ENCODE data around the gene IL15RA.

IL15RA gene

DNA sequence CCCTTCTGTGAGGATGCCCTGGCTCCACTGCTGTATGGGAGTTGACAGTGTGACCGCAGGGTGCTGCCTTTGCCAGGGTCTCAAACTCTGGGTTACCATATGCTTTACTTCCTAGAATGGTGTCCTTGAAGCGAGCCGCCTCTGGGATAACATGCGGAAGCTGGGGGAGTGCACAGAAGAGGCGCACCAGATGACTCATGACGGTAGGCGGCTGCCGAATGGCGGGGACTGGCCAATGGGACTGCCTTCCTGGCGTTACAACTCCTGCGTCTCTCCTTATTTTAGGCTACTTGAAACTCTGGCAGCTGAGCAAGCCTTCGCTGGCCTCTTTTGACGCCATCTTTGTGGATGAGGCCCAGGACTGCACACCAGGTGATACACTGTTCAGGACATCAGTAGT is 60.0 kb downstream of the IL15RA start:
- Histone ChIP-seq H3K9me2 (replicated peaks; ENCODE audit: insufficient read depth, low read length) (no peaks in the 10 kb centered on the region), H3K4me3 (ENCODE audit: insufficient read depth, low read length, poor library complexity, severe bottlenecking) (no peak overlapping the region), H3K9me3 (ENCODE audit: insufficient read depth, low read length) (no peaks in the 10 kb centered on the region), H3K9ac (ENCODE audit: low read length) (no peak overlapping the region), H3K27me3 (ENCODE audit: low read length) (no peaks in the 10 kb centered on the region), H3K79me2 (ENCODE audit: insufficient read depth, low read length) (no peaks in the 10 kb centered on the region), H3F3A (ENCODE audit: insufficient read depth) (no peaks in the 10 kb centered on the region), H3K4me2 (ENCODE audit: low read depth, low read length, poor library complexity, severe bottlenecking) (no peak overlapping the region), H3K27ac (ENCODE audit: low read depth, low read length) (no peak overlapping the region), H4K20me1 (ENCODE audit: low read depth, low read length) (no peaks in the 10 kb centered on the region), H2AFZ (ENCODE audit: low read depth, low read length, severe bottlenecking) (no peak overlapping the region), H3K36me3 (ENCODE audit: low read length) (no peaks in the 10 kb centered on the region; the same call in 1 of the 2 replicates)
- TF ChIP-seq CTCF (IDR thresholded peaks at IDR 0.05; ENCODE audit: insufficient read depth, low read length, poor library complexity, severe bottlenecking) = no peak
- TF ChIP-seq EZH2phosphoT487 (conservative IDR thresholded peaks at IDR 0.05; ENCODE audit: low read length) = no peak

DNA sequence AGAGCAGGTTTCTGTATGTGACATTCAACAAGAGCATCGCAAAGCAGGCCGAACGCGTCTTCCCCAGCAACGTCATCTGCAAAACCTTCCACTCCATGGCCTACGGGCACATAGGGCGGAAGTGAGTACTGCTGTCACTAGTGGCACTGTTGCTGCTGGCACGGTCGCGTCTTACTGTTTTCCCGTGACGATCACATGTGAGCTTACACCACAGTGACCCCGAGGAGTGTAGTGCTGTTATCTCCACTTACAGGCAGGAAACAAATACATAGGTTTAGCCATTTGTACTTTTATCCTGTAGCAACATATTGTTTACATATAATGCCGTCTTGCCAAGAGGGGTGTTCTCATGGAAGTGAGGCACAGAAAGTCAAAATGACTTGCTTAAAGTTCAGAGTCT is 61.9 kb downstream of the IL15RA start:
- Histone ChIP-seq H3K9me3 (ENCODE audit: insufficient read depth, low read length) (no peaks in the 10 kb centered on the region), H3K4me2 (ENCODE audit: low read depth, low read length, poor library complexity, severe bottlenecking) (no peak overlapping the region), H3K4me3 (ENCODE audit: insufficient read depth, low read length, poor library complexity, severe bottlenecking) (no peak overlapping the region), H3K79me2 (ENCODE audit: insufficient read depth, low read length) (no peaks in the 10 kb centered on the region), H3K27me3 (ENCODE audit: low read length) (no peaks in the 10 kb centered on the region), H3F3A (ENCODE audit: insufficient read depth) (no peaks in the 10 kb centered on the region), H3K27ac (ENCODE audit: low read depth, low read length) (no peak overlapping the region), H3K9ac (ENCODE audit: low read length) (no peak overlapping the region), H3K9me2 (replicated peaks; ENCODE audit: insufficient read depth, low read length) (no peaks in the 10 kb centered on the region), H3K36me3 (ENCODE audit: low read length) (no peaks in the 10 kb centered on the region), H4K20me1 (ENCODE audit: low read depth, low read length) (no peaks in the 10 kb centered on the region), H2AFZ (ENCODE audit: low read depth, low read length, severe bottlenecking) (no peak overlapping the region)
- TF ChIP-seq CTCF (IDR thresholded peaks at IDR 0.05; ENCODE audit: insufficient read depth, low read length, poor library complexity, severe bottlenecking) = no peak
- TF ChIP-seq EZH2phosphoT487 (conservative IDR thresholded peaks at IDR 0.05; ENCODE audit: low read length) = no peak

DNA sequence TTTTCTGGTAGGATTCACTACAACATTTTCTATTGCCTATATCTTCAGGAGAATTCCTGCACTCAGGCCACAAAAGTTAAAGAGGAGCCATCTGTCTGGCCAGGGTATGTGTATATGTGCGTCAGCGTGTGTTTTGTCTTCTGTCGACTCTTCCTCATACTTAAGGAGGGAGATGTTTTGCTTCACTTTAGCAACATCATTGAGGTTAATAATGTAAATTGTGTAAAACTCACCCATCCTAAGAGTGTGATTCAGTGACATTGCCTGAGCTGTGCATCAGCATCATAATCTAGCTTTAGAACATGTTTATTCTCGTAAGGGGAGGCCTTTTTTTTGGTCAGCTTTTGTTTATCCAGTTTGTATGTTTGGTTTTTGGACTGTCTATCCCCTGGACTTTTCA is 63.6 kb downstream of the IL15RA start:
- Histone ChIP-seq H3K79me2 (ENCODE audit: insufficient read depth, low read length) (no peaks in the 10 kb centered on the region), H3K4me2 (ENCODE audit: low read depth, low read length, poor library complexity, severe bottlenecking) (no peak overlapping the region), H3K9me3 (ENCODE audit: insufficient read depth, low read length) (no peaks in the 10 kb centered on the region), H3K9me2 (replicated peaks; ENCODE audit: insufficient read depth, low read length) (no peaks in the 10 kb centered on the region), H3K36me3 (ENCODE audit: low read length) (peaks cover 4% of the 10 kb centered on the region; the same call in 1 of the 2 replicates), H4K20me1 (ENCODE audit: low read depth, low read length) (no peaks in the 10 kb centered on the region), H3K4me3 (ENCODE audit: insufficient read depth, low read length, poor library complexity, severe bottlenecking) (no peak overlapping the region), H2AFZ (ENCODE audit: low read depth, low read length, severe bottlenecking) (no peak overlapping the region), H3F3A (ENCODE audit: insufficient read depth) (no peaks in the 10 kb centered on the region), H3K27ac (ENCODE audit: low read depth, low read length) (no peak overlapping the region), H3K27me3 (ENCODE audit: low read length) (no peaks in the 10 kb centered on the region), H3K9ac (ENCODE audit: low read length) (no peak overlapping the region)
- TF ChIP-seq CTCF (IDR thresholded peaks at IDR 0.05; ENCODE audit: insufficient read depth, low read length, poor library complexity, severe bottlenecking) (no peak), EZH2phosphoT487 (conservative IDR thresholded peaks at IDR 0.05; ENCODE audit: low read length) (no peak)
